ENCODE measurements around the gene TWIST2. TPM values are rescaled to one million over a fixed set of nuclear protein-coding genes. Genes with fewer than 3 reads are reported as not detected.

Gene TWIST2
- total and polyA plus RNA-seq, 10 of the 15 experiments (the other 5 are each of a cell fraction or from before 2014, with no cell fraction given): not detected

GRCh38 chr2:238872628-238873380 is 24.9 kb downstream of the TWIST2 start:
- no TSS peak for BruUV-seq (replicated peaks)
- Histone ChIP-seq H3K36me3 (ENCODE audit: control insufficient read depth in 2 of 2, insufficient read depth in 2 of 2, low read length in 1 of 2) (no peaks in the 10 kb centered on the region), H2AFZ (ENCODE audit: control insufficient read depth, low read depth, low read length) (no peak overlapping the region), H3K4me2 (ENCODE audit: control insufficient read depth, insufficient read depth) (no peak overlapping the region), H3K4me1 (ENCODE audit: control insufficient read depth, insufficient read depth, low read length) (no peaks in the 10 kb centered on the region), H3K4me3 (no peak overlapping the region), H3K9me3 (replicated peaks; ENCODE audit: control insufficient read depth, insufficient read depth, low read length) (no peaks in the 10 kb centered on the region; the same call in 2 of the 3 replicates), H3K27me3 (replicated peaks in 1 of 2; ENCODE audit: control insufficient read depth in 2 of 2, insufficient read depth in 2 of 2, low read length in 1 of 2) (no peaks in the 10 kb centered on the region; a peak in 1 of 4 replicates), H3K79me2 (ENCODE audit: control insufficient read depth, insufficient read depth, low read length) (no peaks in the 10 kb centered on the region), H3K27ac (ENCODE audit: control insufficient read depth, insufficient read depth) (no peak overlapping the region), H3K9ac (ENCODE audit: control insufficient read depth, insufficient read depth, low read length) (no peak overlapping the region), H4K20me1 (ENCODE audit: control insufficient read depth, insufficient read depth) (no peaks in the 10 kb centered on the region)
- ChIA-PET CTCF (interaction anchor here (0.8 kb wide), 1 partner anchor 176 kb away, joined by 3 read pairs; no protein-coding TSS in a partner anchor), RAD21 (ENCODE audit: unreplicated experiment) (no interaction called here), POLR2A (no interaction called here), SMC1A (ENCODE audit: uncharacterized antibody, unreplicated experiment) (no interaction called here)
- DNase-seq (ENCODE audit: low read depth, low spot score) (no peak), FAIRE-seq (no peak), ATAC-seq (no peak)
- intact Hi-C loops (cut with micrococcal nuclease; ENCODE audit: unreplicated experiment) (no loop called here), in situ Hi-C loops (cut with MboI) (no loop called here)
- 54% methylated on average over 13 of the region's 13 CpGs for WGBS (ENCODE audit: insufficient coverage, insufficient replicate concordance, low lambda C conversion rate, missing lambda C conversion rate)
- TF ChIP-seq YBX1 (IDR thresholded peaks at IDR 0.05) (no peak), SKIL (IDR thresholded peaks at IDR 0.05; ENCODE audit: low read depth, poor library complexity, severe bottlenecking) (no peak), PAX5 (IDR thresholded peaks at IDR 0.05; ENCODE audit: borderline replicate concordance, low read depth, low read length) (no peak), SP1 (IDR thresholded peaks at IDR 0.05; ENCODE audit: low read depth, low read length) (no peak), ZNF384 (IDR thresholded peaks at IDR 0.05; ENCODE audit: borderline replicate concordance, low read depth, low read length) (no peak), SMC3 (IDR thresholded peaks at IDR 0.05; ENCODE audit: borderline replicate concordance, low read length) (no peak), CEBPB (IDR thresholded peaks at IDR 0.05; ENCODE audit: borderline replicate concordance in 1 of 2, low read depth in 2 of 2, low read length in 2 of 2) (no peak), ATF3 (IDR thresholded peaks at IDR 0.05; ENCODE audit: borderline replicate concordance, extremely low read depth, low read depth, low read length) (no peak), WRNIP1 (IDR thresholded peaks at IDR 0.05; ENCODE audit: borderline replicate concordance, low read depth, low read length) (no peak), SMAD1 (IDR thresholded peaks at IDR 0.05; ENCODE audit: low read depth, partially characterized antibody) (no peak), POLR2AphosphoS5 (IDR thresholded peaks at IDR 0.05; ENCODE audit: low read length) (no peak), CREM (IDR thresholded peaks at IDR 0.05; ENCODE audit: low read depth) (no peak), NR2C1 (IDR thresholded peaks at IDR 0.05) (no peak), SIX5 (IDR thresholded peaks at IDR 0.05; ENCODE audit: low read depth, low read length, severe bottlenecking) (no peak), CBX5 (IDR thresholded peaks at IDR 0.05; ENCODE audit: low read depth) (no peak), MEF2A (IDR thresholded peaks at IDR 0.05; ENCODE audit: insufficient read depth, low read depth, low read length) (no peak), PBX3 (IDR thresholded peaks at IDR 0.05; ENCODE audit: insufficient replicate concordance, low read depth, low read length) (no peak)
